SH-SY5Y (cell line): ENCODE data around the gene PRKD1.

Experiments used
- GATA2 ChIP-seq: IDR thresholded peaks from 2 replicates; pipeline ENCODE4 v1.6.1; 2011; ENCODE audit warnings: mild to moderate bottlenecking, low read depth, low read length
- GATA3 ChIP-seq: IDR thresholded peaks from 2 replicates; pipeline ENCODE4 v1.6.1; 2011; ENCODE audit warnings: low read depth, mild to moderate bottlenecking, low read length, moderate library complexity

DNA sequence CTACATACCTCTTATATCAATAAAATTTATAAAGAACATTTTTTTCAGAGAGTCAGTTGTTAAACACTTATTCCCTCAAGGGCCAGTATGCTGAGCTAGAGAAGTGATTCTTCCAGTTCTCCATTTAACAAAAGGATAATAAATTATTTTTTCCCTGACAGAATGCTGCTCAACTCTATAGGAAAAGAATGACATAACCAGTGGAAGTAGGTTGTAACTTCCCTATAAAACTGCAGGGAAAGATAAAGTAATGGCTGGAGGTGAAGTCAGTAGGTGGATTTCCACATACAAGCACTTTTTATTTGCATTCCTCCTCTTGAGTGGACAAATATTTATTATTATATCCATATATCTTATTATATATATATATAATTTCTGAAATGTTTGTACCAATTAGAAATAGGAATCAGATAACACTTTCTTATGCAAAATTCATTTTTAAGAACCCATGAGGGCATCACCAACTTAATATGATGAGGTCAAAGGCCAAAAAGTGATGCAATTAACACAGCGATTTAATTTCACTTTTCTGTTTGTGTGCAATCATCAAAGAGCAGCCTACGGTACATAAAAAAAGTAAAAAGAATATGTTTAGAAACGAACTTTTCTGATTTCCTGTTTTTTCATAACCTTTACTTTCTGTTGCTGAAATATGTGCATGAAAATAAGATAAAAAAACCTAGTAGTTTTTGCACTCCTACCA lies 175.3 kb downstream of the PRKD1 start:
- TF ChIP-seq GATA3 (no peak), GATA2 (no peak)
